Measurements from ENCODE around the gene SFTA2. TPM values are rescaled to one million over a fixed set of nuclear protein-coding genes. Genes with fewer than 3 reads are reported as not detected.

Gene SFTA2
- total RNA-seq, 4 donors from 2014 or later = 3.5 TPM; not detected in 3

DNA sequence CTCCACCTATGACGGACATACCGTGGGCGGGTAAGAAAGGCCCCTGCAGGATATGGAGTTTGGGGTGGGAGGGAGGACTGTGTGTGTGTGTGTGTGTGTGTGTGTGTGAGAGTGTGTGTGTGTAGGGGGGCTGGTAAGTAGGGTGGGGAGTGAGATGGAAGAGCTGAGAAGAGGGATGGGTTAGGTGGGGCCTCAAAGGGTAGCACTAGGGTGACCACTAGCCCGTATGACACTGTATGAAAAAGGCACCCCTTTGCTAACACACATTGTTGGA lies 40.6 kb downstream of the SFTA2 start:
- H3K27ac ChIP-seq = no peak overlapping the region
- H3K27me3 ChIP-seq = no peaks in the 10 kb centered on the region
- peaks cover 55 to 60% of the 10 kb centered on the region in 2 donors for H3K36me3 ChIP-seq
- no peak for DNase-seq
- TF ChIP-seq, protein P1, sequence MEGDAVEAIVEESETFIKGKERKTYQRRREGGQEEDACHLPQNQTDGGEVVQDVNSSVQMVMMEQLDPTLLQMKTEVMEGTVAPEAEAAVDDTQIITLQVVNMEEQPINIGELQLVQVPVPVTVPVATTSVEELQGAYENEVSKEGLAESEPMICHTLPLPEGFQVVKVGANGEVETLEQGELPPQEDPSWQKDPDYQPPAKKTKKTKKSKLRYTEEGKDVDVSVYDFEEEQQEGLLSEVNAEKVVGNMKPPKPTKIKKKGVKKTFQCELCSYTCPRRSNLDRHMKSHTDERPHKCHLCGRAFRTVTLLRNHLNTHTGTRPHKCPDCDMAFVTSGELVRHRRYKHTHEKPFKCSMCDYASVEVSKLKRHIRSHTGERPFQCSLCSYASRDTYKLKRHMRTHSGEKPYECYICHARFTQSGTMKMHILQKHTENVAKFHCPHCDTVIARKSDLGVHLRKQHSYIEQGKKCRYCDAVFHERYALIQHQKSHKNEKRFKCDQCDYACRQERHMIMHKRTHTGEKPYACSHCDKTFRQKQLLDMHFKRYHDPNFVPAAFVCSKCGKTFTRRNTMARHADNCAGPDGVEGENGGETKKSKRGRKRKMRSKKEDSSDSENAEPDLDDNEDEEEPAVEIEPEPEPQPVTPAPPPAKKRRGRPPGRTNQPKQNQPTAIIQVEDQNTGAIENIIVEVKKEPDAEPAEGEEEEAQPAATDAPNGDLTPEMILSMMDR (IDR thresholded peaks at IDR 0.05) = no peak
- intact Hi-C loops (cut with DNase I) = no loop called here
- no peak overlapping the region for H3K4me3 ChIP-seq (replicated peaks in 1 of 3)
- no peaks in the 10 kb centered on the region for H3K9me3 ChIP-seq
- H3K4me1 ChIP-seq = peaks cover 2 to 8% of the 10 kb centered on the region in 2 donors
- 88 to 92% methylated on average over 4 of the region's 4 CpGs for WGBS, 2 donors

DNA sequence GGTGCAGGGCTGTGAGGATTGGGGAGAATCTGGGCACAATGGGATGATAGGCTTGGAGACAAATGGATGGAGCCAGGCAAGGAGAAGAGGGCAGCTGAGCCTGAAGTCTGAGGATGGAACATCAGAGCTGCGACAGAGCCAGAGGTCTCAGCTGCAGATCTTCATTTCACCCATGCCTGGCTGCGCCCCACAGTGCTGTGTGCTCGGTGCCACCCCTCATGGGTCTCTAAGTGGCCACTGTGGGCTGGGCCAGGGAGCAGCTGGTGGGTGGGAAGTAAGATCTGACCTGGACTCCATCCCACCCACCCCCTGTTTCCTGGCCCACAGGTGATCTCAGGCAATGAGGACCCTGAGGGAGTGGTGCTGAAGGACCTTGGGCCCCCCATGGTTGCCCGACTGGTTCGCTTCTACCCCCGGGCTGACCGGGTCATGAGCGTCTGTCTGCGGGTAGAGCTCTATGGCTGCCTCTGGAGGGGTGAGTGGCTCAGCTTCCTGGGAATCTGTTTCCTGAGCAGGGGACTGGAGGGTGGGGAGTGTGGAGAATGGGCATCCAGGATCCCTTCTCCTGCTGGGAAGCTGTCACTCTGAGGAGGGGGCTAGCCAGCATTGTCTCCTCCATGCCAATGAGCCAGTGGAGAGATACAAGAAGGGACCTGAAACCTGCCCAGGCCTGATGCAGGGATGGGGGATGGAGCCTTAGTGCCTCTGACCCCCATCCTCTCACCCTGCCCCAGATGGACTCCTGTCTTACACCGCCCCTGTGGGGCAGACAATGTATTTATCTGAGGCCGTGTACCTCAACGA lies 41.1 kb downstream of the SFTA2 start:
- intact Hi-C loops (cut with DNase I) = no loop called here
- no peak for DNase-seq
- Histone ChIP-seq H3K4me3 (replicated peaks in 1 of 3) (no peak overlapping the region), H3K27me3 (no peaks in the 10 kb centered on the region), H3K9me3 (no peaks in the 10 kb centered on the region), H3K36me3 (peaks cover 52 to 58% of the 10 kb centered on the region in 2 donors), H3K27ac (no peak overlapping the region), H3K4me1 (peaks cover 7 to 13% of the 10 kb centered on the region in 2 donors)
- TF ChIP-seq, protein P1 (IDR thresholded peaks at IDR 0.05) = no peak
- TF ChIP-seq POLR2A (IDR thresholded peaks at IDR 0.05) = no peak
- WGBS, 2 donors = 73 to 77% methylated on average over 10 to 12 of the region's 12 CpGs

DNA sequence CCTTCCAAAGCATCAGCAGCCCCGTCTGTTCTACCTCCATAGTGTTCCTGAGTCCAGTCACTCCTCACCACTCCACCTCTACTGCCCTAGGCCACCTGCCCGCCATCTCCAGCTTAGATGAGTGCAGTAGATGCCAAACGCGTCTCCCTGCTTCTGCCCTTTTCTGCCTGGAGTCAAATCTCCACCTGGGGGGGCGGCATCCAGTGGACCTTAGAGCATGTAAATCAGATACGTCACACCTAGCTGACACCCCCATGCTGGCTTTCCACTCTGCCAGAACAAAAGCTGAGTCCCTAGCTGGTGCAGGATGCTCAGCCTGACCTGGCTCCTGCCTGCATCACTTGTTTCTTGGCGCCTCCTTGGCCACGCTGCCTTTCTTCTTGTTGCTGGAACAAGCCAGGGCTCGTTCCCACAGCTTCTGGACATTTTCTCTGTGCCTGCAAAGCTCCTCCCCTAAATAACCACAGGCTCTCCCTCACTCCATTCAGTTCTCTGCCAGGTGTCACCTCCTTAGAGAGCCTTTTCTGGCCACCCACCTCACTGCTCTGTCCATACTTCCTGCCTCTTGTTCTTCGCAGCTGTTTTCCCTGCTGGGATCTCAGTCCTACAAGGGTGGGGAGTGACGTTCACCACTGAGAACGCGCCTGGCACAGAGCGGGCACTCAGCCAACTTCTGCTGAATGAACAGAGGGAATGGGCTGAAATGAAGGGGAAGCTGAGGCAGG lies 41.9 kb downstream of the SFTA2 start:
- Histone ChIP-seq H3K9me3 (no peaks in the 10 kb centered on the region), H3K36me3 (peaks cover 45 to 51% of the 10 kb centered on the region in 2 donors), H3K27me3 (no peaks in the 10 kb centered on the region), H3K4me3 (replicated peaks in 1 of 3) (no peak overlapping the region), H3K27ac (no peak overlapping the region), H3K4me1 (peaks cover 13 to 21% of the 10 kb centered on the region in 2 donors)
- 81 to 82% methylated on average over 14 of the region's 14 CpGs for WGBS, 2 donors
- no peak for DNase-seq
- intact Hi-C loops (cut with DNase I) = loop anchor here (10.0 kb wide), 2 partner anchors 145 to 215 kb away; partner anchors contain the start of genes DHX16, FLOT1 and IER3
- no peak for TF ChIP-seq POLR2A (IDR thresholded peaks at IDR 0.05)
- TF ChIP-seq, protein P1 (IDR thresholded peaks at IDR 0.05) = no peak

DNA sequence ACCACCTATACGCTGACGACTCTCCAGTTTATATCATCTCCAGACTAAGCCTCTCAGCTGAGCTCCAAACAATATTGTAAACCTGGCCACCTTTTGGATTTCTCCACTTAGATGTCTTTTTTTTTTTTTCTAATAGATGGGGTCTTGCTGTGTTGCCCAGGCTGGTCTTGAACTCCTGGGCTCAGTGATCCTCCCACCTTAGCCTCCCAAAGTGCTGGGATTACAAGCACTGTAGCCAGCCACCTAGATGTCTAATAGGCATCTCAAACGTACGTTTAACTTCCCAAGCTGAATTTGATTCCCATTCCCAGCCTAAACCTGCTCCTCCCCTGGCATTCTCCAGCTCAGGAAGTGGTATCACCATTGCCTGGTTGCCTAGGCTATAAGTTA lies 42.5 kb downstream of the SFTA2 start:
- no peak overlapping the region for H3K27ac ChIP-seq
- 69 to 81% methylated on average over 4 of the region's 4 CpGs for WGBS, 2 donors
- no peak for DNase-seq
- intact Hi-C loops (cut with DNase I) = loop anchor here (10.0 kb wide), 2 partner anchors 145 to 215 kb away; partner anchors contain the start of genes DHX16, FLOT1 and IER3
- H3K9me3 ChIP-seq = no peaks in the 10 kb centered on the region
- no peak overlapping the region for H3K4me3 ChIP-seq (replicated peaks in 1 of 3)
- H3K36me3 ChIP-seq = peaks cover 39 to 45% of the 10 kb centered on the region in 2 donors
- TF ChIP-seq POLR2A (IDR thresholded peaks at IDR 0.05) = no peak
- TF ChIP-seq, protein P1 (IDR thresholded peaks at IDR 0.05) = no peak
- no peaks in the 10 kb centered on the region for H3K27me3 ChIP-seq
- H3K4me1 ChIP-seq = peaks cover 13 to 23% of the 10 kb centered on the region in 2 donors
